NCI-H748 (cell line): ENCODE results near the gene OTOR.

Source experiments
- DNase-seq: peaks from one replicate; lab custom pipeline; 2025; ENCODE audit not compliant: unreplicated experiment; lab: John Stamatoyannopoulos, UW

Gene OTOR

DNA sequence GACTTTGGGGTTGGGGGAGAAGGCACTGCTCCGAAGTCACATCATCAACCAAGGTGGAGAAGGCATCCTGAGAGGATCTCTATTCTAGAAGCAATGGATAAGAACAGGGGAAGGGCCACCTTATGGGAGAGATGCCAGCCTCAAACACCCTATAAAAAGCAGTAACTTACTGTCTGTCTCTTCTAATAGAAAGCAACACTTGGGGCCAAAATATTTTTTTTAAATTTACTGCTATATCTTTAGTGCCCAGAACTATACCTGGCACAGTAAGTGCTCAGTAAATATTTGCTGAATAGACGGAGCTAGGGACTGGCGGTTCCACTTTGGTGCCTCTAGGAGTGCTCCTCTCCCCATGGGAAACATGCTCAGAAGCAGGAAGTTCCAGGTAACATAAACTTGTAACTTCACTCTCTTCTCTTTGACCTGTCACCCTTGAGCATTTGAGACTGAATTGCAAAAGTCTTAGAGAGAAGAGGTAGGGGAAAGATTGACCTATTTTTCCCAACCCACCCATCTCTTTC lies 807 bp upstream of the OTOR start:
- DNase-seq = peak; percentile 37

DNA sequence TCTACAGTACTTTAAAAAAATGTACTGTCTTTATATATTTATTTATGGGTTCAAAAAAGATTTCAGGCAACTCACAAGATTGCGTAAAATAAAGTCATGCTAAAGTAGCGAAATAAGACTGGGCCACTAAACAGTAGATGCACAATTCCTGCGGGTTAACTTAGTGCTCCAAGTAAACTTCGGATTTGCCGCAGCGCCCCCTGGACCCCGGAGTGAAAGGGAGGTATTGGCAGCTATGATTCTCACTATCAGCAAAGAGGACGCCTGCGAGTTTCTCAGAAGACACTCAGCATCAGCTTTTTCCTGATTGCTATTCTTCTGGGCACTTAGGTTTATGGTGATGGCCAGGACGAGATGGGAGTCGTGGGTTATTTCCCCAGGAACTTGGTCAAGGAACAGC lies 1.4 kb downstream of the OTOR start:
- no peak for DNase-seq

DNA sequence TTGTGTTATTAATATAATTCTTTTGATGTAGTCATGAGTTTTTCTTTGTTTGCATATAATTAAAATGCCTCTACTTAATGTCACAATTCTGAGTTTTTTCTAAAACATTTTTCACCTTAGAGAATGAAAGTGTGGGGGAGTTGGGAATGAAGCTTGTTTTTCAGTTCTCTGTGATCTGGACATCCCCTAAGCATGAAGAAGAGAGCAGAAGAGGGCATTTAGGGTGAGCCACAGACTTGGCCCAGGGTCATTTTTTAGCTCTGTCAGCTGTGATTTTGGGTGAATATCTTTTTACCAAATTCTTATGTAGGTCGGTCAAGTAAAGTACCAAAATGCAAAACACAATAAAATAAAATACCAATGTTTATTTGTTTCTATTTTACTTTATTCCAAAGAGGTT lies 3.9 kb downstream of the OTOR start:
- DNase-seq = no peak

DNA sequence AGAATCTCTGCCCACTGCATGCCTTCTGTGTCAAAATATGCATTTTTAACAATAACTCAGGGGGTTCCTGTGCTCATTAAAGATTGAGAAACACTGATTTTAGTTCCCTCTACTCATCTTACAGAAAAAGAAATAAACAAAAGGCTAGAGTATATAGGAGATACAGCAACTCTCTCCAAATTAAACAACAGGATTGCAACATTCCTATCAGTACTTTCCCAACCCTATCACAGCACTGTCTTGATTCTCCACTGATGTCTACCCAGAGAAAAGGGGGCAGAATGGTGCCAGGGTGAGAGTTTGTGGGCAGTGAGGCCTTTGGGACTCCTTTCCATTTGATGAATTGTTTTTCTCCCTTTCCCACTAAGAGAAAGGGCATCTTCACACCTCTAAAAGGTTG lies 4.7 kb downstream of the OTOR start:
- no peak for DNase-seq

DNA sequence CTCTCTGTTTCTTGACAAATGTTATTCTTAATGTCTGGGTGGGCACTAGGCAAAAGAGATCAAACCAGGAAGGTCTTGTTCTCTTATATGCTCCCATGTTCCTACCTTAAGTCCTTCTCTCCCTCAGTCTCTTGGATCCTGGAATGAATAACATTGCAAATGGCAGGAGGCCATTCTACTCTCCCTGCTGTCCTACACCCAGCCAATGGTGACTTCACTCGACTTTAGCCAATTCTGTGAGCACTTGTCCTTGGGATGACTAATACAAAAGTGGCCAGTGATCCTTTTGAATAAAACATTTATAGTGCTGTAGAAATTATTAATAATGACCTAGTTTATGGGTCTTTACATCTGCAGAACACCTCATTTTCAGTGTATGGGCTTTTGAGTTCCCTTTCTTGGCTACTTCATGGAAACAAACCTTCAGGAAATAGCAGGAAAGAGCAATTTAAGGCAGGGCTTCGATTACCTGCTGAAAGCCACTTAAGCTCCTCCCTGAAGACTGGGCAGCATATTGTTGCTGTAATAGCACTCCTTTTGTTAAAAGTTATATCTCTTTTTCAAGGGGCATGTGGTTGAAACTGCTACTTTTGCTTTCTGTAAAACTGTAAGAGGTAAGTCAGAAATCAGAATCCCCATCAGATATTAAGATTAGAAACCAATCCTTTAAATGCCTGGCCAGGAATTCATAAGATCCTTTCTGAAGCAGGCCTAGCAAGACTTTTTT lies 10.5 kb downstream of the OTOR start:
- DNase-seq = no peak

DNA sequence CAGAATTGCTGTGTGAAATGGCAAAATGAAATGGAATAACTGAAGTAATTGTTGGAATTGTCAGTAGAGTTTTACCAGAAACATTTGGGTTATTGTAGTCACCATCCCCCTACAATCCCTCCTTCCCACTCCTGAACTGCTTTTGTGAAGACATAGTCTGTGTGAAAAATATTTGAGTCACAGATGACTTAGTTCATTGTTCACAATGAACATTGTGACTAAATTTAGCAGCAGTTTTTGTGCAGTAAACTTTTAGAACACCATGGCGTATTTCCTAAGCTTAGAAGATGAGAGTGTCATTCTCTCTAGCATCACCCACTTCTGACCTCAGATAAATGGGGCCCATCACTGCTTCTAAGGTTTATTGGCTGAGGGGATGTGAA lies 11.0 kb downstream of the OTOR start:
- DNase-seq = no peak

DNA sequence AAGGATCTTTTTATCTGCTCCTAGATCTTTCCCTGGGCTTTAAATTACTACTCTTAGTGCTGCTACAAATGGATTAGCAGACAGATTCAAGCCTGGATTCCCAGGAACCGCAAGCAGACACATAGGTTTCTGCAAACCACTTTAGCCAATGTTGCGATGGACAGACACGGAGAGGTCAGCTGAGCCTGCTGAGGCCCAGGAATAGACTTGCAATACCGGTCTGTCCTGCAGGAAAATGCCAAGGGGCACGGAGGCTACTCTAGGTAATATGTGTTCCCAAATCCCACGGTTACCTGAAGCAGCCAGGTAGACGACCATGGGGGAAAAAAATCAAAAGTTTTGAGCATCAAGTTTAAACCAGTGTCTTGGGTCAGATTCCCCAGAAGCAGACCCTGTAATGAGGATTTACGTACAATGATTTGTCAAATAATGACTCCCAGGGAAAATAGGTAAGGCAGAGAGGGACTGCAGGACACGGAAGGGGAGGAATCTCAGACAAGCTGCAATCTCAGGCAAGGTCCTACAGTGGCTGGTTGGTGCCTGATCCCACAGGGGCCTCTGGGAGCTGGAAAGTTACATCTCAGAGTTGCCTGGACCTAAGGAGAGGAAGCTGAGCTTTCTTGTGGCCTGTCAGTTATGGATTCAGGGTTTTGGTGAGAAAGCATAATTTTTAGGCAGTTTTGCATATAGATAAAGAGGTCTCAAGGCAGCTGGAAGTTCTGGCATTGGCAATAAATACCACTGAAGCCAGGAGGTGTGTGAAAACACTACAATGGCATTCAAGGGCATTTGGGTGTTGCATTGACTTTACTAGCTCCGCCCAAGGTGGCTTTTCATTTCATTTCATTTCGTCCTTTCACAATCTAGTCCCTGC lies 12.5 kb downstream of the OTOR start:
- DNase-seq = no peak

DNA sequence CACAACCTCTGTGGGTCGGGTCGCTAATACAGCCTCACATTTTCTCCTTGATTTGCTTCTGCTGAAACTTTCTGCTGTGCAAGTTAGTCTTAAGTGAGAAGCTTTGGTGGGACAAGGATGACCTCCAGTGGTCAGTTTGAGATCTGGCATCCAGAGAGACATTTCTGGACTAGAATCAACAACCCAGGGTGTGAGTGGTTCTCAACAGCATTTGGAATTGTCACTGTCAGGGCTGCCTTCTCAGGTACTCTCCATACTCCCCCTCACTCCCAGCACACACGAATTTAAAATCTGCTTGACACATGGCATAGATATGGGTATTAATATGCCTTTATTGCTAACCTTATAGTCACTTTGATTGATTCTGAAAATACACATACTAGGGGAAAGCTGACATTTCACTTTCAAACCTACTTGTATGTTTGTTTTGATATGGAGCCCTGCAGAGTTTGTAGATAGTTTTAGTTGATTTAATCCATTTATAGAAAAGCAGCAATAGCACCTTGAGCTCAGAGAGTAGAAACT lies 13.2 kb downstream of the OTOR start:
- peak; percentile 80 for DNase-seq

DNA sequence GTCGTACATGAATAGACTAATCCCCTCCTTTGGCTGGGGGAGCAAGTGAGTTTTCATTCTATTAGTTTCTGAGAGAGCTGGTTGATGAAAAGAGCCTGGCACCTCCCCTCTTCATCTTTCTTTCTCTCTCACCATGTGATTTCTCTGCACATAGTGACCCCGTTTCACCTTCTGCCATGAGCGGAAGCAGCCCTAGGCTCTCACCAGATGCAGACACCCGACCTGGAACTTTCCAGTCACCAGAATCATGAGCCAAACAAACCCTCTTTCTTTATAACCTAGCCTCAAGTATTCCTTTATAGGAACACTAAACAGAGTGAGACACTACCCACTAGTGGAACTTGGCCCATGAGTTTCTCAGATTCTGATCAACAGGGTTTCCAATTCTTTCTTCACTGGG lies 16.4 kb downstream of the OTOR start:
- DNase-seq = no peak

DNA sequence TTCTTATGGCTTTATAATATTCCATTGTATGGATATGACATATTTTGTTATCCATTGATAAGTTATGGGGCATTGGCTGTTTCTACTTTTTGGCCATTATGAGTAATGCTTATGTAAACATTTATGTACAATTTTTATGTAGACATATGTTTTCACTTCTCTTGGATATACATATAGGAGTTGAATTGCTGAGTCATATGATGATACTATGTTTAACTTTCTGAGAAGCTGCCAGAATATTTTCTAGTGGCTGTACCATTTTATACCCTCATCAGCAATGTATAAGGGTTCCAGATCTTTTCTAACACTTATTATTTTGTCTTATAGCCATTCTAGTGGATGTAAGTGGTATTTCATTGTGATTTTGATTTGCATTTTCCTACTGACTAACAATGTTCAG lies 23.1 kb downstream of the OTOR start:
- no peak for DNase-seq

DNA sequence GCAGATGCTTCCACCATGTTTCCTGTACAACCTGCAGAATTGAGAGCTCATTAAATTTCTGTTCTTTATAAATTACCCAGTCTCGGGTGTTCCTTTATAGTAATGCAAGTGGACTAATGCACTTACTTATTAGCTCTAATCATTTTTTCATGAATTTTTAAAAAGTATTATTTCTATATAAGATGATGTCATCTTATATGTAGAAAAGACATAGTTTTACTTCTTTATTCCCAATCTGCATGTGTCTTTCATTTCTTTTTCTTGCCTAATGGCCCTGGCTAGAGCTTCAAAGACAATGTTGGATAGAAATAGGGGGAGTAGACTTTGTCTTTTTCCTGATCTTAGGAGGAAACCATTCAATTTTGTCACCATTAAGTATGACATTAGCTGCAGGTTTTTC lies 27.8 kb downstream of the OTOR start:
- no peak for DNase-seq

DNA sequence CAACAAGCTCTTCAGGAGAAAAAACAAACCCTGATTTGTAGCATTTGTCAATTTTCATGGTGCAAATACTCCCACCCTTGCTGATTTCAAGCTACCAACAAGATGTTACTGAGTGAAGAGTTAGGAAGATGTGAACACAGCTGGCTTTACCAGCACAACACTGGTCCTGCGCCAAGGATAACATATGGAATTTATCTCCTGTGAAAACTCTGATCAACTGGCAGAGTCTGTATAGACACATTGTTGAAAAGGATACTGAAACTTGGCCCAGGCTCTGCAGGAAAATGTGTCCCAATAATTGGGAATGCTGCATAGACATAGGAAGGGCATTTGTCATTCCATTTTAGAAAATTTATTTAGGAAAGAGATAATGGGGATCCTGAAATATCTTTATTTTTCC lies 29.0 kb downstream of the OTOR start:
- DNase-seq = no peak

DNA sequence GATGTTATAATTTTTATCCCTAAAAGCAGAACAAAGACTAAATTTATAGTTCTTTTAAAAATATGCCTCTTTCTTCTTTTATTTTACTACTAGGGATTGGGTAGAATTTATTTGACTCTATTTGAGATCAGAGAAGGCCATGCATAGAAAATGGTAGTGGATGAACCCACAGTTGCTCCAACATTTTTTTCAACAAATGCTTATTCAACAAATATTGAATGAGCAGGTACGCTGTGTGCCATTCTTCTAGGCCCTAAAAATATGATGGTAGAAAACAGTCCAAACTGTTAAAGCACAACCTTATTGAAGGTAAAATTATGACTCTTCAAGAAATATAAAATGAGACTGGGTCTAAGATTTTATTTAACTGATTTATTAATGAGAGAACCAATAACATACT lies 30.0 kb downstream of the OTOR start:
- no peak for DNase-seq

DNA sequence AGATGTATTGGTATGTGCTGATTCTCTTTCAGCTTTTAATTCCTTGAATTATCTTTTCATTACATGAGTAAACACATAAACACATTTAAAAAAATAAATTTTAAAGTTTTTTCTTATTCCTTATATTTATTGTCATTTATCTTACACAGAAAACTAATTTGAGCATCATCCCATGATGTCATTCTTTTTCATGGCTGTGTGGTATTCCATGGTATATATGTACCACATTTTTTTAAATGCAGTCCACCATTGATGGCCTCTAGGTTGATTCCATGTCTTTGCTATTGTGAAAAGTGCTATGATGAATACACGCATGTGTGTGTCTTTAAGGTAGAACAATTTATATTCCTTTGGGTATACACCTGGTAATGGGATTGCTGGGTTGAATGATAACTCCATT lies 33.3 kb downstream of the OTOR start:
- no peak for DNase-seq

DNA sequence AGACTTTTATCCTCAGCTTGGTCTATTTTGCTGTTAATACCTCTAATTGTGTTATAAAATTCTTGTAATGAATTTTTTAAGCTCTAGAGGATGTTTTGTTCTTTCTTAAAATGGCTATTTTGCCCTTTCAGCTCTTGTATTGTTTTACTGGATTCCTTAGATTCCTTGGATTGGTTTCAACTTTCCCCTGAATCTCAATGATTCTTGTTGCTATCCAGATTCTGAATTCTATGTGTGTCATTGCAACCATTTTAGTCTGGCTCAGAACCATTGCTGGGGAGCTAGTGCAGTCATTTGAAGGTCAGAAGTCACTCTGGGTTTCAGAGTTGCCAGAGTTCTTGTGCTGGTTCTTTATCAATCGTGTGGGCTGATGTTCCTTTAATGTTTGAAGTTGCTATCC lies 37.1 kb downstream of the OTOR start:
- DNase-seq = no peak
